ENCODE results near the gene TBCB.

DNA sequence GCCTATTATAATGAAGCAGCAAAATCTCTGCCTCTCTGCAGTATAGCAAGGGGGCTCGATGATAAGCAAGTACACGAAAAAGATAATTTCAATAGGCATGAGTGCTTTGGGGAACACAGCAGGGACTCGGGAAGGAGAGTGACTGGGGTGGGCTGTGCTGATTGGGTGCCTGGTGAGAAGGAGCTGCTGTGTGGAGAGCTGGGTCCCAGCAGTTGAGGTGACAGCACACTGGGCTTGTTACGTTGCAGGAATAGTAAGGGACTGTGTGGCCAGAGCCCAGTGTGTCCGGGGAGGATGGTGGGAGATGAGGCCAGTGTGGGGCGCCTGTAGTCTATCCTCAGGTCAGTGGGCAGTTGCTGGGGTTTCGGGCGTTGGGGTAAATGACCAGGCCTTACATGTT, 43.2 kb upstream of the TBCB start:
- no peak for TF ChIP-seq EZH2 (IDR thresholded peaks at IDR 0.05; ENCODE audit: borderline replicate concordance, low read depth, low read length, severe bottlenecking)
- no peak for TF ChIP-seq POLR2AphosphoS5 (IDR thresholded peaks at IDR 0.05; ENCODE audit: insufficient read depth, low read depth, low read length)

Measured in endothelial cell of umbilical vein (primary cell).